K562 (cell line): ENCODE measurements around the gene PPP1R36. TPM values are rescaled to one million over a fixed set of nuclear protein-coding genes. Genes with fewer than 3 reads are reported as not detected.

ENCODE experiments used
- ATAC-seq: fragments of 200-7000 bp; cut with Tn5 transposase; 3 replicates; pipeline ENCODE4 v1.9.1; 2020; ENCODE audit warnings: moderate library complexity
- BruUV-seq: library from RNA; stranded (reverse); fragments of 400-500 nt; replicated peaks from 2 replicates; lab custom pipeline; 2021; lab: Mats Ljungman, UMichigan
- CTCF ChIA-PET: fragments of 300-600 bp; formaldehyde crosslinking; extraction: SDS; loops from one replicate; lab custom pipeline; 2021; ENCODE audit warnings: low intra/inter-chr PET ratio; lab: Yijun Ruan, JAX
- POLR2A ChIA-PET: fragments of 300-600, 350-650 bp; sonication (Branson Sonifier 250); formaldehyde crosslinking; extraction: SDS; loops from one replicate; lab custom pipeline; 2021; ENCODE audit warnings: antibody characterized with exemption, inconsistent platforms; lab: Yijun Ruan, JAX
- DNase-seq, 4 experiments: peaks; one replicate each; pipeline versions ENCODE4 v3.0.0 to v3.0.0-alpha.2; 2011 to 2018; ENCODE audit warnings: low spot score in 3 of 4, mixed read lengths in 3 of 4; ENCODE audit errors: extremely low read depth in 1 of 4
- FAIRE-seq: peaks from 2 replicates; lab custom pipeline; 2011; peaks lifted over from hg19 to GRCh38; lab: Jason Lieb, UNC
- H2AFZ ChIP-seq: 2 replicates; pipeline ENCODE4 v1.6.0; 2011; ENCODE audit warnings: low read depth, low read length, control low read depth, inconsistent platforms
- H3K27ac ChIP-seq: fragments of 200-600 bp; 3 replicates; pipeline ENCODE4 v1.8.0; 2011; ENCODE audit warnings: low read depth, mild to moderate bottlenecking, control low read depth, inconsistent platforms, low read length, moderate library complexity, mixed read lengths; ENCODE audit errors: extremely low read depth
- H3K27me3 ChIP-seq, 2 experiments: fragments of 300-600 bp in 1 of 2; 2 replicates in 1 of 2; 3 replicates in 1 of 2; pipeline versions ENCODE4 v1.6.0 to v1.8.0; 2011; ENCODE audit warnings: inconsistent platforms in 2 of 2, low read length in 2 of 2, mild to moderate bottlenecking in 1 of 2, mixed read lengths in 1 of 2, moderate library complexity in 1 of 2; ENCODE audit not compliant: control insufficient read depth in 2 of 2, insufficient read depth in 2 of 2
- H3K36me3 ChIP-seq: fragments of 300-600 bp; 3 replicates; pipeline ENCODE4 v1.8.0; 2011; ENCODE audit warnings: mild to moderate bottlenecking, low read length, inconsistent platforms; ENCODE audit not compliant: control insufficient read depth, insufficient read depth
- H3K4me1 ChIP-seq, 2 experiments: fragments of 200-600 bp in 1 of 2; replicated peaks in 1 of 2; 2 replicates in 1 of 2; 3 replicates in 1 of 2; pipeline versions ENCODE4 v1.5.1 to v1.8.0; 2011; ENCODE audit warnings: inconsistent platforms in 2 of 2, low read length in 2 of 2, mild to moderate bottlenecking in 1 of 2, mixed read lengths in 1 of 2, moderate library complexity in 1 of 2; ENCODE audit not compliant: control insufficient read depth in 2 of 2, insufficient read depth in 2 of 2
- H3K4me2 ChIP-seq: 2 replicates; pipeline ENCODE4 v1.6.1; 2011; ENCODE audit warnings: low read length, control low read depth, inconsistent platforms, mixed read lengths; ENCODE audit not compliant: insufficient read depth
- H3K4me3 ChIP-seq: fragments of 200-600 bp; sonication (generic), shearing (Covaris generic); 2 replicates; pipeline ENCODE4 v1.5.1; 2016; ENCODE audit warnings: control low read depth, inconsistent platforms
- H3K79me2 ChIP-seq: fragments of 200-600 bp; 3 replicates; pipeline ENCODE4 v1.8.0; 2011; ENCODE audit warnings: low read length, inconsistent platforms; ENCODE audit not compliant: control insufficient read depth, insufficient read depth
- H3K9ac ChIP-seq, 2 experiments: 2 replicates each; pipeline versions ENCODE4 v1.6.0 to v1.6.1; 2011; ENCODE audit warnings: low read depth in 2 of 2, low read length in 2 of 2, control low read depth in 1 of 2, inconsistent platforms in 1 of 2, mild to moderate bottlenecking in 1 of 2, mixed read lengths in 1 of 2; ENCODE audit not compliant: insufficient read depth in 1 of 2
- H3K9me1 ChIP-seq: one replicate; pipeline ENCODE4 v1.6.0; 2011; ENCODE audit warnings: inconsistent platforms, mild to moderate bottlenecking, low read length, moderate library complexity; ENCODE audit not compliant: control insufficient read depth, insufficient read depth
- H3K9me3 ChIP-seq: replicated peaks from 2 replicates; pipeline ENCODE4 v1.5.1; 2011; ENCODE audit warnings: low read depth, low read length, inconsistent platforms; ENCODE audit not compliant: control insufficient read depth, insufficient read depth
- H4K20me1 ChIP-seq: replicated peaks from 2 replicates; pipeline ENCODE4 v1.6.1; 2011; ENCODE audit warnings: low read length, inconsistent platforms, mixed read lengths; ENCODE audit not compliant: control insufficient read depth, insufficient read depth
- BRF2 ChIP-seq: IDR thresholded peaks from 3 replicates; pipeline ENCODE4 v1.6.1; 2011; ENCODE audit warnings: borderline replicate concordance, mild to moderate bottlenecking; ENCODE audit not compliant: insufficient read length, insufficient read depth
- CBFA2T2 ChIP-seq: fragments of 450-650 bp; conservative IDR thresholded peaks from 2 replicates; pipeline ENCODE4 v1.6.1; 2017; ENCODE audit warnings: mild to moderate bottlenecking
- HMGN3 ChIP-seq: IDR thresholded peaks from 2 replicates; pipeline ENCODE4 v1.6.1; 2011; ENCODE audit warnings: borderline replicate concordance, low read depth, mild to moderate bottlenecking, mixed read lengths, low read length; ENCODE audit not compliant: insufficient read length; ENCODE audit errors: extremely low read depth
- RFX7 ChIP-seq: fragments of 250-450 bp; sonication (Bioruptor Pico); IDR thresholded peaks from 2 replicates; pipeline ENCODE4 v1.5.1; 2021; ENCODE audit warnings: mild to moderate bottlenecking
- RNF219 ChIP-seq: fragments of 250-450 bp; sonication (Bioruptor Pico); IDR thresholded peaks from 2 replicates; pipeline ENCODE4 v1.5.0; 2022; ENCODE audit warnings: mild to moderate bottlenecking
- TBL1XR1 ChIP-seq, 2 experiments: IDR thresholded peaks; 2 replicates each; pipeline ENCODE4 v1.6.1; 2012; ENCODE audit warnings: improper control_type of control experiment in 2 of 2, low read length in 2 of 2, mild to moderate bottlenecking in 1 of 2
- XRCC3 ChIP-seq: fragments of 450-650 bp; IDR thresholded peaks from 2 replicates; pipeline ENCODE4 v1.6.1; 2017; ENCODE audit warnings: mild to moderate bottlenecking, moderate library complexity
- WGBS: fragments of 100-300 bp; shearing (Covaris generic); methylation state at CpG from one replicate; pipeline ENCODE4 v1.1.6; 2016; ENCODE audit warnings: low coverage, mixed read lengths; ENCODE audit not compliant: insufficient coverage; ENCODE audit errors: missing lambda C conversion rate; 5-methylcytosine and 5-hydroxymethylcytosine counted together
- in situ Hi-C: fragments of 300-500 bp; cut with MboI; formaldehyde crosslinking; loops from 4 replicates; pipeline ENCODE4 v1.15.0; 2018; ENCODE audit warnings: inconsistent platforms, mixed read lengths
- intact Hi-C: fragments of 100-400 bp; cut with micrococcal nuclease; formaldehyde crosslinking; loops from 2 replicates; pipeline ENCODE4 v1.14.2; 2022
- polyA plus RNA-seq, 8 experiments: library from polyadenylated mRNA; depleted of rRNA in 4 of 8; stranded (reverse) in 5 of 8; unstranded in 3 of 8; fragments of >200 nt; fragmentation: Nextera tagmentation in 2 of 8; fragmentation: Illumina TruSeq in 1 of 8; extraction: Ambion mirVana in 2 of 8; extraction: Trizol in 1 of 8; gene quantifications; 2 replicates each; pipeline versions ENCODE4 v1.2.1 to v1.2.3, GENCODE V29; 2011 to 2014; ENCODE audit warnings: inconsistent platforms in 1 of 8, missing spikeins in 1 of 8
- total RNA-seq, 7 experiments: library from RNA; depleted of rRNA in 6 of 7; stranded (reverse); fragments of >200 nt in 6 of 7; fragmentation: Illumina TruSeq in 2 of 7; extraction: Trizol in 2 of 7; gene quantifications; 2 replicates each; pipeline versions ENCODE4 v1.2.1 to v1.2.3, GENCODE V29; 2011 to 2021; ENCODE audit warnings: low replicate concordance in 1 of 7

Gene PPP1R36
- total and polyA plus RNA-seq, 9 of the 15 experiments (the other 6 are each of a cell fraction or from before 2014, with no cell fraction given) = 0.29 TPM; not detected in 8

- H3K4me1 ChIP-seq = no peaks in the 10 kb centered on the region
- H2AFZ ChIP-seq = no peak overlapping the region
- H3K79me2 ChIP-seq = no peaks in the 10 kb centered on the region
- ATAC-seq (no peak), FAIRE-seq (no peak), DNase-seq (no peak)
- peaks cover 5 to 8% of the 10 kb centered on the region in 2 experiments; a peak in 3 of 5 replicates for H3K27me3 ChIP-seq
- H3K4me3 ChIP-seq = no peak overlapping the region
- H3K36me3 ChIP-seq = no peaks in the 10 kb centered on the region
- H3K9me1 ChIP-seq = no peaks in the 10 kb centered on the region
- no peaks in the 10 kb centered on the region for H4K20me1 ChIP-seq
- intact Hi-C loops (no loop called here), in situ Hi-C loops (no loop called here)
- ChIA-PET CTCF (no interaction called here), POLR2A (no interaction called here)
- no peaks in the 10 kb centered on the region for H3K9me3 ChIP-seq
- TF ChIP-seq RFX7 (CRISPR knock-in tag) = no peak
- H3K4me2 ChIP-seq = no peak overlapping the region
- no TSS peak for BruUV-seq
- no peak overlapping the region for H3K9ac ChIP-seq
- no peak overlapping the region for H3K27ac ChIP-seq
- 10% methylated on average over 2 of the region's 2 CpGs for WGBS
Observed at GRCh38 chr14:64581363-64581762, 31.6 kb downstream of the PPP1R36 start.

GRCh38 chr14:64581817-64582216, 32.1 kb downstream of the PPP1R36 start:
- Histone ChIP-seq H3K4me1 (no peaks in the 10 kb centered on the region), H3K27ac (no peak overlapping the region), H3K9ac (no peak overlapping the region), H3K4me2 (no peak overlapping the region), H3K4me3 (no peak overlapping the region), H3K9me3 (no peaks in the 10 kb centered on the region), H4K20me1 (no peaks in the 10 kb centered on the region), H3K9me1 (no peaks in the 10 kb centered on the region), H2AFZ (no peak overlapping the region), H3K36me3 (no peaks in the 10 kb centered on the region), H3K27me3 (peaks cover 3 to 6% of the 10 kb centered on the region in 2 experiments; a peak in 3 of 5 replicates), H3K79me2 (no peaks in the 10 kb centered on the region)
- no peak for FAIRE-seq
- no peak for DNase-seq
- POLR2A ChIA-PET = no interaction called here
- no peak for ATAC-seq
- CTCF ChIA-PET = no interaction called here
- WGBS = 0% methylated on average over 5 of the region's 5 CpGs
- in situ Hi-C loops = no loop called here
- BruUV-seq = no TSS peak
- TF ChIP-seq XRCC3 (no peak), CBFA2T2 (no peak), TBL1XR1 (IDR thresholded peaks at IDR 0.05; ENCODE audit: low read length in 2 of 2) (no peak), HMGN3 (no peak), BRF2 (no peak), RNF219 (no peak)
- intact Hi-C loops = no loop called here
